DLD1 (cell line): ENCODE results near the gene CXCR2.
"Not testable (repeated sequence)": the region's sequence is repeated elsewhere in the genome, so short reads cannot be mapped to it uniquely, and the experiment has no call there.

Source experiments
- in situ Hi-C: cut with HindIII; loops from 2 replicates; pipeline ENCODE4 v1.10.0; 2017; ENCODE audit warnings: low sequenced_read_pairs

Gene CXCR2

DNA sequence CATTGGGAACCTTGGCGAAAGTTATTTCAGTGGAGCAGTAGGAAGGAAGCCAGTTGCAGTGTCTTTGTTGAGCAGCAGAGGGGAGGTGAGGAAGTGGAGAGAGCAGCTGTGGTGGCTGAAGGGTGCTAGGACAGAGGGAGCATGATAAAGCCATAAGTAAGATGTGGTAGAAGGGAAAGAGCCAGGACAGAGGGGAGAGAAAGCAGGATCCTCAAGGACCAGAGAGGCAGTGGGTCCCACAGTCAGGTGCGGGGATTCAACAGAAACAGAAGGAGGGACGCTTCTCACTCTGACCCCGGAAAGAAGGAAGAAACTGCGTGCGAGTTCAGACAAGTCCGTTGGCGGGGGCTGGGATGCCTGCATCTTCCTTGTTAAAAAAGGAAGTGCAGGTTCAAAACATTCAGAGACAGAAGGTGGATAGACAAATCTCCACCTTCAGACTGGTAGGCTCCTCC is at the start of gene CXCR2:
Gene CXCR2 (plus strand): TSS at position 403 of the 455 bp plus-strand sequence. CDS start 8,774 bp downstream, outside the sequence.
- in situ Hi-C loops, result no loop called here

GRCh38 chr2:218077464-218078216 is 48.2 kb upstream of the CXCR2 start:
- in situ Hi-C loops, result no loop called here

DNA sequence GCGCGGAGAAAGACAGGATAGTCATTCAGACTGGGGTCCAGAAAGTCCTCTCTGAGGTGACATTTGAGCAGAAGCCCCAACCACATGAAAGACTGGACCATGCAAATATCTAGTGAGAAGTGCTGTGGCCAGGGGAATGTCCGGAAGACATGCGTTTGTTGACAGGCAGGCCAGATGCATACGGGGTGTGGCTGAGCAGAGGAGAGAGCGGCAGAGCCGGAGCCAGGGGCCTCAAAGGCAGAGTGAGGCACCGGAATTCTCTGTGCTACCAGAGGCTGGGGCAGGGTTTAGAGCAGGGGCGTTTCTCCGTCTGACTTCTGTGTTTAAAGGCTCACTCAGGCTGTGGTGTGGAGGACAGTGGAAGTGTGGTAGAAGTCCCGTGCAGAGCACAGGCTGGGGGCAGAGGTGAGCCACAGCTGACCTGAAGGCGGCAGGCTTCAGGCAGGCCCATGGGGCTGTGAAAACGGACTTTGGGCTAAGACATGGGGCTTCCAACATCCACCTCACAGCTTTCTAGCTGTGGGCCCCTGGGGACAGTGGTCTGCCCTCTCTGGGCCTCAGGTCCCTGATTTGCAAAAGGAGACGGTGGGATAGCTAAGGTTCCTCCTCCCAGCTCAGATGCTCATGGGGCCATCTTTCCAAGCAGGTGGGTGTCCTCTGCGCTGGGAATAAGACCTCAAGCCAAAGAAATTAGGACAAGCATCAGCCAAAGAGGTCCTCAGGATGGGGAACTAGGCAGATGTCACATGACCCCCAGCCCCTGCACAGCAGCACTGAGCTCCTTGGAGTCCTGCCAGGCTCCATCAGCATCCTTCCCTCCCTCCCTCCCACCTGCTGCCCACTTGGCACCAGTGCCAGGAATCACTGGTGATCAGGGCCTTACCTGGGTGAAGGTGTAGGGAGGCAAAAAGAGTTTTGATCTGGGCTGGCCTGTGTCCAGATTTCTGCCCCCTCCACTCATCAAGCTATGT is 45.6 kb upstream of the CXCR2 start:
- in situ Hi-C loops, result no loop called here

- in situ Hi-C loops, result no loop called here
These were observed 44.8 kb upstream of the CXCR2 start for GRCh38 chr2:218081063-218081462.

GRCh38 chr2:218081695-218082094 is 44.1 kb upstream of the CXCR2 start:
- in situ Hi-C loops, result no loop called here

DNA sequence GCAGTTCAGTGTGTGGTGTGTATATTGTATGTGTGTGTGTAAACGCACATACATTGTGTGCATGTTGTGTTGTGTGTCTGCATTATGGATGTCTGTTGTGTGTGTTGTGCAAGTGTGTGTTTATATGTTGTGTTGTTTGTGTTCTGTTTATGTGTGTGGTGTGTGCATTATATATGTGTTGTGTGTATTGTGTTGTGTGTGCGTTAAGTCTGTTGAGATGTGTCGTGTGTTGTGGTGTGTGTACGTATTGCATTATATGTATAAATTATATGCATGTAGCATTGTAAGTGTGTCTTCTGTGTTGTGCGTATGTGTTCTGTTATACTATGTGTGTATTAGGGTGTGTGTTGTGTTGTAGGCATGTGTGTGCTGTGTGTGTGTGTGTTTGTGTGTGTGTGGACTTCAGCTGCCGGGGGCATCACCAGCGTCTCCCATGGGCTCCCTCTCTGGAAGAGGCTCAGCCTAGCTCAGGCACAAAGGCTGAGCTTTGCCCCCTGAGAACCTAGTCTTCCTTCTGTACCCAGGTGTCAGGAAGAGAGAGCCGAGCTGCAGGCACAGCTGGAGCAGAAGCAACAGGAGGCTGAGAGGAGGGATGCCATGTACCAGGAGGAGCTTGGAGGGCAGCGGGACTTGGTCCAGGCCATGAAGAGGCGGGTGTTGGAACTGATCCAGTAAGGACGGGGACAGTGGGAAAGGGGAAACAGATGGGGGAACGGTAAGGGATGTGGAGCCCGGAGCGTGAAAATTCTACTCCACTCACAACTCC is 43.1 kb upstream of the CXCR2 start:
- in situ Hi-C loops, result no loop called here

DNA sequence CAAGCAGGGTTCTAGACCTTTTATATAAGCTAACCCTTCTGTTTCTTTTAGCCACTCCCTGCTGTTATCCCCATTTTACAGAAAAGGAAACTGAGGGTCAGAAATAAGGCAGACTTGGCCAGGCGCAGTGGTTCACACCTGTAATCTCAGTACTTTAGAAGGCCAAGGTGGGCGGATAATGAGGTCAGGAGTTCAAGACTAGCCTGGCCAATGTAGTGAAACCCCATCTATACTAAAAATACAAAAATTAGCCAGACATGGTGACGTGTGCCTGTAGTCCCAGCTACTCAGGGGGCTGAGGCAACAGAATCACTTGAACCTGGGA is 42.5 kb upstream of the CXCR2 start:
- in situ Hi-C loops, result no loop called here

- in situ Hi-C loops, result no loop called here
These were observed 39.4 kb upstream of the CXCR2 start for GRCh38 chr2:218086478-218086877.

- in situ Hi-C loops, result no loop called here
These were observed 36.6 kb upstream of the CXCR2 start for GRCh38 chr2:218089259-218089658.

GRCh38 chr2:218091746-218092145 is 34.1 kb upstream of the CXCR2 start:
- in situ Hi-C loops, result no loop called here

DNA sequence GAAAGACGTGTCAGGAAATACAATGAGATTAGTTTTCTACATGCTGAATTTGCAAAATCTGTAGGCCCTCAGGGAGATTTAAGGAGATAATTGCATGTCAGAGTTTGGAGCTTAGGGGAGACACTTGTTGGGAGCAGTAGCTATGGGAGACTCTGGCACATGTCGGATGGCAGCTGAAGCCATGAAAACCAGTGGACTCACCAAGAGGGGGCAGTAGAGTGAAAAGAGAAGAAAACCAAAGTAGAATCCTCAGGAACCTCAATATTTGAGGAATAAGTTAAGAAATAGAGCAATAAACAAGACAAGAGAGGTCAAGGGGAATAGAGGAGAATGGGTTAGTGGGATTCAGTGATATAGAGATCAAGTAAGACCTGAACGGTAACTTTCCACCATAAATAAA is 31.9 kb upstream of the CXCR2 start:
- in situ Hi-C loops, result no loop called here

GRCh38 chr2:218095853-218096252 is 30.0 kb upstream of the CXCR2 start:
- in situ Hi-C loops, result no loop called here

DNA sequence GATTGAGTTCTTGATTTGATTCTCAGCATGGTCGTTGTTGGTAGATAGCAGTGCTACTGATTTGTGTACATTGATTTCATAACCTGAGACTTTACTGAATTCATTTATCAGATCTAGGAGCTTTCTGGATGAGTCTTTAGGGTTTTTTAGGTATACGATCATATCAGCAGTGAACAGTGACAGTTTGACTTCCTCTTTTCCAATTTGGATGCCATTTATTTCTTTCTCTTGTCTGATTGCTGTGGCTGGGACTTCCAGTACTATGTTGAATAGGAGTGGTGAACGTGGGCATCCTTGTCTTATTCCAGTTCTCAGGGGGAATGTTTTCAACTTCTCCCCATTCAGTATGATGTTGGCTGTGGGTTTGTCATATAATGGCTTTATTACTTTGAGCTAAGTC is 27.9 kb upstream of the CXCR2 start:
- in situ Hi-C loops, result no loop called here

- in situ Hi-C loops, result not testable (repeated sequence)
These were observed 17.0 kb upstream of the CXCR2 start for GRCh38 chr2:218108834-218109233.

GRCh38 chr2:218121789-218122188 is 4.0 kb upstream of the CXCR2 start:
- in situ Hi-C loops, result not testable (repeated sequence)

- in situ Hi-C loops, result not testable (repeated sequence)
These were observed 3.5 kb upstream of the CXCR2 start for GRCh38 chr2:218122286-218122685.

- in situ Hi-C loops, result no loop called here
These were observed 1.8 kb upstream of the CXCR2 start for GRCh38 chr2:218123986-218124385.

GRCh38 chr2:218125095-218125494 is 733 bp upstream of the CXCR2 start:
- in situ Hi-C loops, result no loop called here

DNA sequence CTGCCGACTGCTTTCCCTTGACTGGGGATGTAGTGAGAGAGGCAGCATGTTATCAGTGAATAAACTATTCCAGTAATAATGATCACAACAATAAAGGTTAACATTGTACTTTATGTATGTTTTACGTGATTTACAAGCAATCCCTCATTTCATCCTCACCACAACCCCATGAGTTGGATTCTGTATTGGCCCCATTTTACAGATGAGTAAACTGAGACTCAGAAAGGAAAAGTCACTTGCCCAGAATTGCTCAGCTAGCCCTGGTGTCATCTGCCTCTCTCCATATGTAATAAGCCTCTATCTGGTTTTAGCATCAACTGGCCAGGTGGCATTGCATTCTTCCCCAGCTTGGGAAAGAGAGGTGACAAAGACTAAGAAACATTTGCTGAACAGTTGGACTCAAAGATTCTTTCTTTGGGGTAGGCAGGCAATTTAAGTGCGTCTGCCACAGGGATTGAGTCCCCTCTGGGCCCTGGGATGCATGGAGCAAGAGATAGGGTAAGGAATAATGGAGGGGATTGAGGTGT is 2.2 kb downstream of the CXCR2 start:
- in situ Hi-C loops, result no loop called here

- in situ Hi-C loops, result no loop called here
These were observed 3.1 kb downstream of the CXCR2 start for GRCh38 chr2:218128781-218129457.
